PC-9 (cell line): ENCODE measurements around the gene TNFAIP6.

Source experiments
- CTCF ChIP-seq: fragments of 200-600 bp; sonication (generic); conservative IDR thresholded peaks from 2 replicates; pipeline ENCODE4 v1.6.1; 2017; ENCODE audit warnings: mixed run types, antibody characterized with exemption, mild to moderate bottlenecking, moderate library complexity
- EZH2 ChIP-seq: fragments of 200-600 bp; sonication (generic); IDR thresholded peaks from 2 replicates; pipeline ENCODE4 v1.8.0; 2017; ENCODE audit warnings: antibody characterized with exemption, low read depth

- TF ChIP-seq EZH2 (no peak), CTCF (no peak)
Measured at GRCh38 chr2:151374436-151374835, 17.0 kb downstream of the TNFAIP6 start.
